Measurements from ENCODE around the gene ASB2. TPM values are rescaled to one million over a fixed set of nuclear protein-coding genes. Genes with fewer than 3 reads are reported as not detected.

ASB2 gene
- total RNA-seq, 2 experiments from 2014 or later, result 2.4 to 2.5 TPM

DNA sequence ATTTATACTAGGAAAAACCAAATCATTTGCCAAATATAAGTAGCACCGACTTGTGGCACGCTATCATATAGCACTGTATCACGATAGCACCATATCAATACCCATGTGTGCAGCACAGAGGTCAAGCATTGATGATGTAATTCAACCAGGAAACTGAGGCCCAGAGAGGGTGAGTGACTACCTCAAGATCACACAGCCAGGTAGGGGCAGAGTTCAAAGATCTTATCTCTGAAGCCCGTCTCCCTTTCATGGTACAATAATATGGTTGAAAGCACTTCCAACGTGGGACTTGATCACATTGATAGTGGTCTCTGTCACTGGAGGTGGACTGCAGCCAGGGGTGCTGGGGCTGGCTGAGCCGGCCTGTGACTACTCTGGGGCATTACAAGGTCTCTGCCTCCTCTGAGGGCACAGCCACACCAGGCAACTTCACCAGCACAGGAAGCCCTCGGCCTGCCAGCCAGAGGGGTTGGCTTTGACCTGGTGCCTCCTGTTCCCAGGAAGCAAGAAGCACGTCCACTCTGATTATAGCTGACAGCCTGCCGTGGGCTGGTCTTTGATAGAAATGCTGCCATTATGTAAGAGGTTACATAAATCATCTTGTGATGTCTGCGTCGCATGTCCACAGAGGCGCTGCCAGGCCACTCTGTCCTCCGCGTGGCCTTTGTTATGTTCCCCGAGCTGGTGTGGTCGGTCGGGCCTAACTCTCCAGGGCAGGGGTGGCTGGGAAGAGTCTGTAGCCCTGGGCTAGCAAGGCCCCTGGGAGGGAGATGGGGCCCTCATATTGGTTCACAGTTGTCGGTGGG, 55.2 kb downstream of the ASB2 start:
- Mint-ChIP-seq H3K9me3 (peaks cover 2% of the 10 kb centered on the region), H3K27ac (no peak overlapping the region), H3K27me3 (ENCODE audit: low read depth) (no peaks in the 10 kb centered on the region), H3K4me3 (no peak overlapping the region), H3K36me3 (ENCODE audit: low read depth) (no peaks in the 10 kb centered on the region), H3K4me1 (ENCODE audit: low read depth) (no peaks in the 10 kb centered on the region)
- CTCF ChIA-PET, result interaction anchor here (0.5 kb wide), 1 partner anchor 221 kb away, joined by 5 read pairs; no protein-coding TSS in a partner anchor
- DNase-seq, result no peak
- intact Hi-C loops (cut with micrococcal nuclease), result no loop called here

DNA sequence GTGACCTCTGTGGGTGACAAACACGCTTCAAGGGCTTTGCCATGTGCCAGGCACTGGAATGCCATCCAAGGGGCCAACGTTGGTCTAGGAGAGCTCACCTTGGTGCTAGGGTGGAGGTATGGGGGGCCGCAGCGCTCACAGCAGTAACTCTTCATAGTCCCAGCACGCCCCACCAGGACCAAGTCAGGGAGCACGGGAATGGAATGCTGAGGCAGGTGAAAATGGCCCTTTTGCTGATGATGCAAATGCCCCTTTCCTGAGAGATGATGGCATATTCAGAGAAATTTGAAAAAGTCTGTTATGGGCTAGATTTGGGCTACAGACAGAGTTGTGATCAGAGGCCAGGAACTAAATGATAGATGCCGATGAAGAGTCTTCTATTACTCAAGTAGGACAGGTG, 59.2 kb downstream of the ASB2 start:
- peaks cover 6% of the 10 kb centered on the region for H3K9me3 Mint-ChIP-seq

GRCh38 chr14:93916498-93916897, 59.9 kb downstream of the ASB2 start:
- H3K9me3 Mint-ChIP-seq, result peaks cover 6% of the 10 kb centered on the region
- H3K4me1 Mint-ChIP-seq (ENCODE audit: low read depth), result peaks cover 3% of the 10 kb centered on the region
- intact Hi-C loops (cut with micrococcal nuclease), result no loop called here
- H3K4me3 Mint-ChIP-seq, result no peak overlapping the region
- DNase-seq, result no peak
- no peak overlapping the region for H3K27ac Mint-ChIP-seq
- no peaks in the 10 kb centered on the region for H3K27me3 Mint-ChIP-seq (ENCODE audit: low read depth)
- no peaks in the 10 kb centered on the region for H3K36me3 Mint-ChIP-seq (ENCODE audit: low read depth)
- CTCF ChIA-PET, result interaction anchor here (0.6 kb wide), 1 partner anchor 844 kb away, joined by 3 read pairs; no protein-coding TSS in a partner anchor

More for the DNA sequence above, 59.2 kb downstream of the ASB2 start:
- CTCF ChIA-PET, result no interaction called here
- DNase-seq, result no peak
- Mint-ChIP-seq H3K27ac (no peak overlapping the region), H3K4me1 (ENCODE audit: low read depth) (peaks cover 3% of the 10 kb centered on the region), H3K27me3 (ENCODE audit: low read depth) (no peaks in the 10 kb centered on the region), H3K36me3 (ENCODE audit: low read depth) (no peaks in the 10 kb centered on the region), H3K4me3 (no peak overlapping the region)
- intact Hi-C loops (cut with micrococcal nuclease), result no loop called here

- H3K36me3 Mint-ChIP-seq (ENCODE audit: low read depth), result no peaks in the 10 kb centered on the region
- CTCF ChIA-PET, result interaction anchor here (0.6 kb wide), 1 partner anchor 843 kb away, joined by 3 read pairs; no protein-coding TSS in a partner anchor
- no peak overlapping the region for H3K27ac Mint-ChIP-seq
- H3K4me1 Mint-ChIP-seq (ENCODE audit: low read depth), result peaks cover 3% of the 10 kb centered on the region
- intact Hi-C loops (cut with micrococcal nuclease), result no loop called here
- H3K4me3 Mint-ChIP-seq, result no peak overlapping the region
- H3K9me3 Mint-ChIP-seq, result peaks cover 6% of the 10 kb centered on the region
- H3K27me3 Mint-ChIP-seq (ENCODE audit: low read depth), result no peaks in the 10 kb centered on the region
- DNase-seq, result no peak
Measured at GRCh38 chr14:93915800-93916199, 60.6 kb downstream of the ASB2 start.

GRCh38 chr14:93915070-93915705, 61.2 kb downstream of the ASB2 start:
- CTCF ChIA-PET, result no interaction called here

DNA sequence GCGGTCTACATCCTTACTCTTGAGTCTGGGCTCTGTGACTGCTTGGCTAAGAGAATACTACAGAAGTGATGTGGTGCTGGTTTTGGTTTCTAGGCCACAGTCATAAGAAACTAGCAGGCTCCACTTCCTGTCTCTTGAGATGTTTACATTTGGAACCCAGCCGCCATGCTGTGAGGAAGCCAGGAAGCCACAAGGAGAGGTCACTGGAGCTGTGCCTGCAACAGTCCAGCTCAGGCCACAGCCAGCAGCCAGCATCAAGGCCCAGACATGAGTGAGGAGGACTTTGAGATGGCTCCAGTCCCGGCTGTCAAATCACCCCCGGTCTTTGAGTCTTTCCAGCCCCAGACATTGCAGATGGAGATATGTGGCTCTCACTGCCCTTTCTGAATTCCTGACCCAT, 62.1 kb downstream of the ASB2 start:
- DNase-seq, result peak; percentile 32
- no peak overlapping the region for H3K27ac Mint-ChIP-seq
- intact Hi-C loops (cut with micrococcal nuclease), result no loop called here
- H3K4me1 Mint-ChIP-seq (ENCODE audit: low read depth), result peaks cover 3% of the 10 kb centered on the region
- no peaks in the 10 kb centered on the region for H3K27me3 Mint-ChIP-seq (ENCODE audit: low read depth)
- H3K36me3 Mint-ChIP-seq (ENCODE audit: low read depth), result no peaks in the 10 kb centered on the region
- CTCF ChIA-PET, result interaction anchor here (1.1 kb wide), 1 partner anchor 214 kb away, joined by 3 read pairs; no protein-coding TSS in a partner anchor
- peaks cover 4% of the 10 kb centered on the region for H3K9me3 Mint-ChIP-seq
- H3K4me3 Mint-ChIP-seq, result no peak overlapping the region

More at GRCh38 chr14:93915070-93915705, 61.2 kb downstream of the ASB2 start:
- Mint-ChIP-seq H3K4me3 (no peak overlapping the region), H3K4me1 (ENCODE audit: low read depth) (peaks cover 3% of the 10 kb centered on the region), H3K27ac (no peak overlapping the region), H3K27me3 (ENCODE audit: low read depth) (no peaks in the 10 kb centered on the region), H3K9me3 (peaks cover 6% of the 10 kb centered on the region), H3K36me3 (ENCODE audit: low read depth) (no peaks in the 10 kb centered on the region)
- DNase-seq, result no peak
- intact Hi-C loops (cut with micrococcal nuclease), result no loop called here

- no peak for DNase-seq
- CTCF ChIA-PET, result interaction anchor here (0.6 kb wide), 2 partner anchors 306 to 1243 kb away, joined by 3 to 5 read pairs; no protein-coding TSS in a partner anchor
- peaks cover 3% of the 10 kb centered on the region for H3K4me1 Mint-ChIP-seq (ENCODE audit: low read depth)
- no peak overlapping the region for H3K4me3 Mint-ChIP-seq
- peaks cover 4% of the 10 kb centered on the region for H3K9me3 Mint-ChIP-seq
- intact Hi-C loops (cut with micrococcal nuclease), result no loop called here
- no peaks in the 10 kb centered on the region for H3K36me3 Mint-ChIP-seq (ENCODE audit: low read depth)
- H3K27ac Mint-ChIP-seq, result no peak overlapping the region
- no peaks in the 10 kb centered on the region for H3K27me3 Mint-ChIP-seq (ENCODE audit: low read depth)
Measured at GRCh38 chr14:93912782-93913181, 63.6 kb downstream of the ASB2 start.

DNA sequence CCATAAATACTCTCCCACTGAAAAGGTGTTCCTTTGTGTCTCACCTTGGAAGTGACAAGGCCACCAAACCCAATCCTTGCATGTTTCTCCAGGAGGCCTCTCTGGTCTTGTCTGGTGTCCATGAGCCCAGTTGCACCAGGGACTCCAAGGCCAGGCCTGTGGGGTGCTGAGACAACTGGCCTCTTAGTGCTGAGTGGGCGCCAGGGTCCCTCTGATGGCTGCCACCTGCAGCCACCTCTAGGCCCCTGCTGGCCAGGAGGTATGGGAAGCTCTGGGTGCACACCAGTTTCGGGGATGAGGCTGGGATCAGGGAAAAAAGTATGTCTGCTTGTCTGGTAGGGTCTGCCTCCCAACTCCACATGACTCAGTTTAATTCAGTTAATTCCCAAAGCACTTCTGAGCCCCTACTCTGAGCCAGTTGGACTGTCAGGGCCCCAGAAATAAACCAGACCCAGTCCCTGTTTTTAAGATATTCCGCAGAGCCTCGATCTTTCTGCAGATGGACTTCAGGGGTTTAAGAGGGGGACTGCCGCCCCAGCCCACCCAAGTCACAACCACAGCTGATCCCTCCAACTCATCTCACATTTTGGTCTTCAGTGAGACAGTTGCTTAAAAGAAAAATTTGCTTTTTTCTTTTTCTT, 64.3 kb downstream of the ASB2 start:
- no peak for DNase-seq
- Mint-ChIP-seq H3K4me3 (no peak overlapping the region), H3K9me3 (peaks cover 4% of the 10 kb centered on the region), H3K27ac (no peak overlapping the region), H3K4me1 (ENCODE audit: low read depth) (peaks cover 3% of the 10 kb centered on the region), H3K27me3 (ENCODE audit: low read depth) (no peaks in the 10 kb centered on the region), H3K36me3 (ENCODE audit: low read depth) (no peaks in the 10 kb centered on the region)
- CTCF ChIA-PET, result interaction anchor here (0.6 kb wide), 2 partner anchors 229 to 1244 kb away, joined by 3 read pairs; no protein-coding TSS in a partner anchor
- intact Hi-C loops (cut with micrococcal nuclease), result no loop called here

- H3K27ac Mint-ChIP-seq, result no peak overlapping the region
- no peak for DNase-seq
- no peaks in the 10 kb centered on the region for H3K27me3 Mint-ChIP-seq (ENCODE audit: low read depth)
- peaks cover 5% of the 10 kb centered on the region for H3K4me1 Mint-ChIP-seq (ENCODE audit: low read depth)
- H3K9me3 Mint-ChIP-seq, result peaks cover 4% of the 10 kb centered on the region
- CTCF ChIA-PET, result interaction anchor here (0.9 to 1.5 kb wide), 5 partner anchors 21 to 175 kb away, joined by 3 to 6 read pairs (median 4); no protein-coding TSS in a partner anchor
- intact Hi-C loops (cut with micrococcal nuclease), result loop anchor here (10.0 kb wide), 1 partner anchor 795 kb away; the partner anchor contains the start of gene ITPK1
- H3K4me3 Mint-ChIP-seq, result no peak overlapping the region
- no peaks in the 10 kb centered on the region for H3K36me3 Mint-ChIP-seq (ENCODE audit: low read depth)
Measured at GRCh38 chr14:93909429-93910128, 66.8 kb downstream of the ASB2 start.

DNA sequence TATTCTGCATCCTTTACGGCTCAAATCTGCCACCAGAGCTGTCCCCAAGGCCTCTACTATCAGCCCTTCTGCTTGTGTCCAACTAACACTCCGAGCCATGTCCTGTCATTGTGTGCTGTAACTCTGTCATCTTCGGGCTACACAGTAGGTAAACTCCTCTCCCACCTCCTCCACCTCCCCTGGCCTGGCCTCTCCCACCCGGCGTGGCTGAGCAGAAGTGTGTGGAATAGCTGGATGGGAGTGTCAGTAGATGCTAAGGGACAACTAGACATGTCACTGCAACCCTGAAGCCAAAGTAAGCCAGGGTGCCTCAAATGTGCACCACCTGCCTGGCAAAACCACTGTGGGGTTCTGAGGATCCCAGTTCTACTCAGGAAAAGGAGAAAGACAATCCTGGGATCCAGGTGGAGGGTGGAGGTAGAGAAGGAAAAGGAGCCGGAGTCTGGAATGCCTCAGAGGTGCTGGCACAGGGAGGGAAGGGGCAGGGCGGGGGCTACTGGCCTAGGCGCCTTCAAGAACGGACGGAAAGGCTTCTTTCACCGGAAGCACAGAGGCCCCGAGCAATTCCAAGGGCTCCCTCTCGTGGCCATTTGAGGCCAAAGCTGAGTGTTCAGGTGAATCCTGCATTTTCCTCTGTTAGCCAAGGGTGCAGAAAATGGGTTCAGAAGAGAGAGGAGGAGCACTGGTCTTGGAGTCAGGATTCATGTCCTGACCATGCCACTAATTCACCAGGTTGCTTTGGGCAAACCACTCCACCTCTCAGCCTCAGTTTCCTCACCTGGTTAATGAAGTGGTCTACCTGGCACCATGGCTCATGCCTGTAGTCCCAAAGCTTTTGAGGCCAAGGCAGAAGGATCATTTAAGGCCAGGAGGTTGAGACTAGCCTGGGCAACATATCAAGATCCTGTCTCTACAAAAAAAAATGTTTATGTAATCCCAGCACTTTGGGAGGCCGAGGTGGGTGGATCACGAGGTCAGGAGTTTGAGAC, 69.7 kb downstream of the ASB2 start:
- Mint-ChIP-seq H3K9me3 (no peaks in the 10 kb centered on the region), H3K27ac (no peak overlapping the region)

DNA sequence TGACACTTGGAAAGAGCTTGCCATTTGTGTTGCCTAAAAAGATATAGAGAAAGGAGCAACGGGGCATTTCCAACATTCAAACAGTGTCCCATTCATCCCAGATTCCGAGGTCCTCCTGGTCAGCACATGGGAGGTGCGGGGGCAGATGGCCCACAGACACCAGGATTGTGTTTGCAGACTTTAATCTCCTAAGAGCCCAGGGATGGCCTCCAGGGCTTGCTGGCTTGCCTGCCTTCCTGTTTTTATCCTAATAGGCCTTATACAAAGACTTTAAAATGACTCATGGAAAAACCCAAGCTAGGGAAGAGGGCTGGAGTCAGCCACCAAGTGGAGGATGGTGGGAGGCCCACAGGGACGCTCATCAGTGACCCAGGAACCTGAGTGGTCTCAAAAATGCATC, 70.7 kb downstream of the ASB2 start:
- Mint-ChIP-seq H3K4me3 (no peak overlapping the region), H3K27ac (no peak overlapping the region), H3K4me1 (ENCODE audit: low read depth) (peaks cover 2% of the 10 kb centered on the region), H3K9me3 (no peaks in the 10 kb centered on the region), H3K36me3 (ENCODE audit: low read depth) (no peaks in the 10 kb centered on the region), H3K27me3 (ENCODE audit: low read depth) (peaks cover 4% of the 10 kb centered on the region)
- intact Hi-C loops (cut with micrococcal nuclease), result loop anchor here (1.0 to 10.0 kb wide), 2 partner anchors 250 to 791 kb away; partner anchors contain the start of gene ITPK1
- CTCF ChIA-PET, result interaction anchor here (0.7 to 2.0 kb wide), 2 partner anchors 251 to 376 kb away, joined by 3 to 7 read pairs; no protein-coding TSS in a partner anchor
- DNase-seq, result no peak

More for the DNA sequence above, 69.7 kb downstream of the ASB2 start:
- H3K4me3 Mint-ChIP-seq, result no peak overlapping the region
- intact Hi-C loops (cut with micrococcal nuclease), result loop anchor here (1.0 to 10.0 kb wide), 2 partner anchors 251 to 792 kb away; partner anchors contain the start of gene ITPK1
- H3K36me3 Mint-ChIP-seq (ENCODE audit: low read depth), result no peaks in the 10 kb centered on the region
- H3K4me1 Mint-ChIP-seq (ENCODE audit: low read depth), result peaks cover 2% of the 10 kb centered on the region
- peaks cover 4% of the 10 kb centered on the region for H3K27me3 Mint-ChIP-seq (ENCODE audit: low read depth)
- CTCF ChIA-PET, result interaction anchor here (0.7 to 2.3 kb wide), 4 partner anchors 9 to 252 kb away, joined by 3 to 7 read pairs (median 6); no protein-coding TSS in a partner anchor
- DNase-seq, result peak; percentile 82

Measured in activated naive CD4-positive, alpha-beta T cell treated with anti-CD3 and anti-CD28 coated beads for 36 hours (primary cell).